HepG2 (cell line): ENCODE data around the gene TSEN54. TPM values are rescaled to one million over a fixed set of nuclear protein-coding genes. Genes with fewer than 3 reads are reported as not detected.

Experiments
- BCLAF1 ChIP-seq: fragments of 450-650 bp; IDR thresholded peaks from 2 replicates; pipeline ENCODE4 v1.6.1; 2017; ENCODE audit warnings: mild to moderate bottlenecking
- PAXIP1 ChIP-seq: sonication (generic); formaldehyde crosslinking; conservative IDR thresholded peaks from 2 replicates; pipeline ENCODE4 v1.4.0; 2020; ENCODE audit warnings: mild to moderate bottlenecking, missing genetic modification reagents, moderate library complexity
- ZNF687 ChIP-seq: sonication (generic); formaldehyde crosslinking; IDR thresholded peaks from 2 replicates; pipeline ENCODE4 v1.5.1; 2020; ENCODE audit warnings: mild to moderate bottlenecking, missing genetic modification reagents, moderate library complexity
- polyA plus RNA-seq, 8 experiments: library from polyadenylated mRNA; depleted of rRNA in 3 of 8; stranded (reverse) in 7 of 8; unstranded in 1 of 8; fragments of >200 nt; fragmentation: Illumina TruSeq in 4 of 8; extraction: Trizol in 4 of 8; gene quantifications; 2 replicates each; pipeline versions ENCODE4 v1.2.1 to v1.2.3, GENCODE V29; 2011 to 2016; ENCODE audit warnings: low read depth in 4 of 8, missing spikeins in 1 of 8, mixed read lengths in 1 of 8; ENCODE audit not compliant: insufficient read depth in 1 of 8
- total RNA-seq, 5 experiments: library from RNA; depleted of rRNA; stranded (reverse); fragments of >200 nt; fragmentation: Illumina TruSeq; extraction: Trizol; gene quantifications; 2 replicates each; pipeline ENCODE4 v1.2.3, GENCODE V29; 2016; ENCODE audit warnings: low read depth in 1 of 5

TSEN54 gene
- total and polyA plus RNA-seq, 2 of the 13 experiments (the other 11 are each of a cell fraction or from before 2014, with no cell fraction given) = 62.9 to 63.3 TPM

- TF ChIP-seq ZNF687 (CRISPR knock-in tag) (0 out of 2 replicates have a peak, but pooled peaks have one; percentile 5), PAXIP1 (CRISPR knock-in tag) (peak; percentile 73), BCLAF1 (no peak)
Measured at GRCh38 chr17:75507733-75508719, 8.3 kb upstream of the TSEN54 start (continued).
